ENCODE measurements around the gene NFYB. TPM values are rescaled to one million over a fixed set of nuclear protein-coding genes. Genes with fewer than 3 reads are reported as not detected.

Gene NFYB
- polyA plus RNA-seq, 2 of the 4 experiments (the other 2 are of a cell fraction), result 45.2 to 70.2 TPM

- FAIRE-seq (no peak), DNase-seq (ENCODE audit: low read depth in 1 of 2, low spot score in 1 of 2) (no peak), ATAC-seq (no peak)
- ChIA-PET CTCF (interaction anchor here (0.9 to 2.6 kb wide), 2 partner anchors 17 to 41 kb away, joined by 3 to 10 read pairs; partner anchors contain the start of gene GLT8D2), POLR2A (interaction anchor here (0.8 kb wide), 1 partner anchor 125 kb away, joined by 3 read pairs; the partner anchor contains the start of gene TDG)
- H3K4me3 ChIP-seq, result no peak overlapping the region
- no peaks in the 10 kb centered on the region for H3K9me3 ChIP-seq
- H3K4me1 ChIP-seq, result no peaks in the 10 kb centered on the region
- H3K27ac ChIP-seq, result no peak overlapping the region
- no peak for TF ChIP-seq E2F6 (IDR thresholded peaks at IDR 0.05; ENCODE audit: borderline replicate concordance, low read depth)
- TF ChIP-seq KDM5A (IDR thresholded peaks at IDR 0.05), result no peak
- no peak for TF ChIP-seq EHMT2 (IDR thresholded peaks at IDR 0.05; ENCODE audit: low read depth)
- TF ChIP-seq FOXS1 (CRISPR knock-in tag; IDR thresholded peaks at IDR 0.05), result no peak
- no peak for TF ChIP-seq CBX8 (IDR thresholded peaks at IDR 0.05)
- no peak for TF ChIP-seq NR3C1 (IDR thresholded peaks at IDR 0.05)
- TF ChIP-seq REST (IDR thresholded peaks at IDR 0.05), result no peak
- no peak for TF ChIP-seq HMGXB4 (CRISPR knock-in tag; IDR thresholded peaks at IDR 0.05; ENCODE audit: borderline replicate concordance)
- TF ChIP-seq SMC3 (IDR thresholded peaks at IDR 0.05), result no peak
- no peak for TF ChIP-seq PBX3 (IDR thresholded peaks at IDR 0.05)
- TF ChIP-seq JUNB (IDR thresholded peaks at IDR 0.05), result no peak
- no peak for TF ChIP-seq MYC (IDR thresholded peaks at IDR 0.05; ENCODE audit: borderline replicate concordance, low read length)
- TF ChIP-seq EHF (CRISPR knock-in tag; IDR thresholded peaks at IDR 0.05), result no peak
- no peak overlapping the region for H3K4me2 ChIP-seq
- 87% methylated on average over 4 of the region's 4 CpGs for WGBS (ENCODE audit: missing lambda C conversion rate)
These were observed 46.9 kb downstream of the NFYB start for GRCh38 chr12:104091136-104091535.

- Histone ChIP-seq H3K9me3 (no peaks in the 10 kb centered on the region), H3K4me1 (no peaks in the 10 kb centered on the region), H3K27ac (no peak overlapping the region), H3K4me2 (no peak overlapping the region), H3K4me3 (no peak overlapping the region)
- no peak for ATAC-seq
- TF ChIP-seq MAFK (IDR thresholded peaks at IDR 0.05; ENCODE audit: partially characterized antibody) (no peak), NR3C1 (IDR thresholded peaks at IDR 0.05) (no peak), ZC3H11A (IDR thresholded peaks at IDR 0.05) (no peak)
- no peak for FAIRE-seq
- ChIA-PET CTCF (interaction anchor here (2.6 kb wide), 1 partner anchor 18 kb away, joined by 10 read pairs; no protein-coding TSS in a partner anchor), POLR2A (interaction anchor here (0.8 kb wide), 1 partner anchor 125 kb away, joined by 3 read pairs; the partner anchor contains the start of gene TDG)
- 93% methylated on average over 1 of the region's 1 CpG for WGBS (ENCODE audit: missing lambda C conversion rate)
- no peak for DNase-seq (ENCODE audit: low read depth in 1 of 2, low spot score in 1 of 2)
These were observed 47.3 kb downstream of the NFYB start for GRCh38 chr12:104090685-104091084.

Measured in A549 (cell line).